Stimulated activated naive B cell treated with anti-CD40 and anti-IgM and Interleukin-4, amounts not matched to agents 10 μg/mL and 1 μg/mL and 100 μg/mL, for 72 hours (primary cell): ENCODE results near the gene MCF2L.

ENCODE experiments used
- ATAC-seq, 2 donors: fragments of 150-1000 bp; cut with Tn5 transposase; replicated peaks; 2 replicates each; pipeline ENCODE4 v1.10.0; 2021; ENCODE audit warnings: moderate library complexity in 1 of 2
- DNase-seq: peaks from one replicate; pipeline ENCODE4 v3.0.0; 2021
- H3K27ac Mint-ChIP-seq: one replicate; pipeline ENCODE4 v1.8.0; 2022; ENCODE audit warnings: mild to moderate bottlenecking, mixed read lengths
- H3K27me3 Mint-ChIP-seq, 2 donors: one replicate each; pipeline ENCODE4 v1.8.0; 2022; ENCODE audit warnings: mixed read lengths in 2 of 2
- H3K36me3 Mint-ChIP-seq, 2 donors: one replicate each; pipeline ENCODE4 v1.8.0; 2022; ENCODE audit warnings: mixed read lengths in 2 of 2, mild to moderate bottlenecking in 1 of 2
- H3K4me1 Mint-ChIP-seq, 2 donors: one replicate each; pipeline ENCODE4 v1.8.0; 2022; ENCODE audit warnings: mixed read lengths in 2 of 2, mild to moderate bottlenecking in 1 of 2
- H3K4me3 Mint-ChIP-seq, 2 donors: one replicate each; pipeline ENCODE4 v1.8.0; 2022; ENCODE audit warnings: mild to moderate bottlenecking in 2 of 2, mixed read lengths in 2 of 2, moderate library complexity in 1 of 2
- H3K9me3 Mint-ChIP-seq, 2 donors: one replicate each; pipeline ENCODE4 v1.8.0; 2022; ENCODE audit warnings: mixed read lengths in 2 of 2, mild to moderate bottlenecking in 1 of 2

Gene MCF2L

DNA sequence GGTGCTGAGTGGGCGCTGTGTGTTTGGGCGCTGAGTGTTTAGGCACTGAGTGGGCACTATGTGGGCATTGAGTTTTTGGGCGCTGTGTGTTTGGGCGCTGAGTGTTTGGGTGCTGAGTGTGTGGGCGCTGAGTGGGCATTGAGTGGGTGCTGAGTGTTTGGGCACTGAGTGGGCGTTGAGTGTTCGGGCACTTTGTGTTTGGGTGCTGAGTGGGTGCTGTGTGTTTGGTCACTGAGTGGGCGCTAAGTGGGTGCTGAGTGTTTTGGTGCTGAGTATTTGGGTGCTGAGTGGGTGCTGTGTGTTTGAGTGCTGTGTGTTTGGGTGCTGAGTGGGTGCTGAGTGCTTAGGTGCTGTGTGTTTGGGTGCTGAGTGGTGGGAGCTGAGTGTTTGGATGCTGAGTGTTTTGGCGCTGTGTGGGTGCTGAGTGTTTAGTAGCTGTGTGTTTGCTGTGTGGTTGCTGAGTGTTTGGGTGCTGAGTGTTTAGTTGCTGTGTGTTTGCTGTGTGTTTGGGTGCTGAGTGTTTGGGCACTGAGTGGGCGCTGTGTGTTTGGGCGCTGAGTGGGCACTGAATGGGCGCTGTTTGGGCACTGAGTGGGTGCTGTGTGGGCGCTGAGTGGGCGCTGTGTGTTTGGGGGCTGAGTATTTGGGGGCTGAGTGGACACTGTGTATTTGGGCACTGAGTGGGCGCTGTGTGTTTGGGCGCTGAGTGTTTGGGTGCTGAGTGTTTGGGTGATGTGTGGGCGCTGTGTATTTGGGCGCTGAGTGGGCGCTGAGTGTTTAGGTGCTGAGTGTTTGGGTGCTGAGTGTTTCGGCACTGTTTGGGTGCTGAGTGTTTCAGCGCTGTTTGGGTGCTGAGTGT lies 89.3 kb downstream of the MCF2L start:
- DNase-seq (no peak), ATAC-seq (no peak)
- Mint-ChIP-seq H3K9me3 (no peaks in the 10 kb centered on the region), H3K4me1 (no peaks in the 10 kb centered on the region), H3K27ac (no peak overlapping the region), H3K4me3 (no peak overlapping the region), H3K27me3 (no peaks in the 10 kb centered on the region), H3K36me3 (peaks cover 3 to 6% of the 10 kb centered on the region in 2 donors)

- no peak overlapping the region for H3K27ac Mint-ChIP-seq
- no peaks in the 10 kb centered on the region for H3K4me1 Mint-ChIP-seq
- no peak overlapping the region for H3K4me3 Mint-ChIP-seq
- H3K27me3 Mint-ChIP-seq: no peaks in the 10 kb centered on the region
- peaks cover 4 to 7% of the 10 kb centered on the region in 2 donors for H3K36me3 Mint-ChIP-seq
- DNase-seq: no peak
- no peaks in the 10 kb centered on the region for H3K9me3 Mint-ChIP-seq
- ATAC-seq: no peak
Measured at GRCh38 chr13:113058988-113059850, 90.2 kb downstream of the MCF2L start.

DNA sequence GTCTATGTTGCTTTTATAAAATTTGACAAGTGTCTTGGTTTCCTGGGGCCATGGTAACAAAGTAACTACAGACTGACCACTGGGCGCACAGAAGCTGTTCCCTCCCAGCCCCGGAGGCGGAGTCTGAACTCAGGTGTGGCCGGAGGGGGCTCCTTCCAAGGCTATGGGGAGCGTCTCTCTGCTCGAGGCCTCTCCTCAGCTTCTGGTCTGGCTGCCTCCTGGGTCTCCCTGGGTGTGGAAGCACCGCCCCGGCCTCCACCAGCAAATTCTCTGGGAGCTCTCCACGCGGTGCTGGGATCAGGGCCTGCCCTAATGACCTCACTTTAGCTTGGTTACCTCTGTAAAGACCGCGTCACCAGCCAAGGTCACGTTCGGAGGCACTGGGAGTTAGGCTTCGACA lies 90.9 kb downstream of the MCF2L start:
- no peaks in the 10 kb centered on the region for H3K9me3 Mint-ChIP-seq
- H3K4me1 Mint-ChIP-seq: no peaks in the 10 kb centered on the region
- no peak overlapping the region for H3K27ac Mint-ChIP-seq
- ATAC-seq (no peak), DNase-seq (no peak)
- H3K4me3 Mint-ChIP-seq: no peak overlapping the region
- H3K27me3 Mint-ChIP-seq: no peaks in the 10 kb centered on the region
- peaks cover 11 to 13% of the 10 kb centered on the region in 2 donors for H3K36me3 Mint-ChIP-seq

GRCh38 chr13:113060557-113061270 lies 91.7 kb downstream of the MCF2L start:
- Mint-ChIP-seq H3K27ac (no peak overlapping the region), H3K36me3 (peaks cover 12 to 16% of the 10 kb centered on the region in 2 donors), H3K27me3 (no peaks in the 10 kb centered on the region), H3K4me1 (no peaks in the 10 kb centered on the region), H3K9me3 (no peaks in the 10 kb centered on the region), H3K4me3 (no peak overlapping the region)
- no peak for ATAC-seq
- DNase-seq: no peak

GRCh38 chr13:113061271-113061625 lies 92.2 kb downstream of the MCF2L start:
- ATAC-seq: no peak
- Mint-ChIP-seq H3K27me3 (no peaks in the 10 kb centered on the region), H3K36me3 (peaks cover 14 to 17% of the 10 kb centered on the region in 2 donors), H3K4me3 (no peak overlapping the region), H3K4me1 (no peaks in the 10 kb centered on the region), H3K27ac (no peak overlapping the region), H3K9me3 (no peaks in the 10 kb centered on the region)
- no peak for DNase-seq

- ATAC-seq: no peak
- Mint-ChIP-seq H3K36me3 (peaks cover 14 to 18% of the 10 kb centered on the region in 2 donors), H3K27ac (no peak overlapping the region), H3K4me1 (no peaks in the 10 kb centered on the region), H3K27me3 (no peaks in the 10 kb centered on the region), H3K4me3 (no peak overlapping the region), H3K9me3 (no peaks in the 10 kb centered on the region)
- no peak for DNase-seq
Measured at GRCh38 chr13:113061796-113062425, 92.9 kb downstream of the MCF2L start.

GRCh38 chr13:113062691-113063090 lies 93.7 kb downstream of the MCF2L start:
- Mint-ChIP-seq H3K36me3 (peaks cover 14 to 21% of the 10 kb centered on the region in 2 donors), H3K4me1 (no peaks in the 10 kb centered on the region), H3K9me3 (no peaks in the 10 kb centered on the region), H3K27ac (no peak overlapping the region), H3K27me3 (no peaks in the 10 kb centered on the region), H3K4me3 (no peak overlapping the region)
- ATAC-seq (no peak), DNase-seq (no peak)

DNA sequence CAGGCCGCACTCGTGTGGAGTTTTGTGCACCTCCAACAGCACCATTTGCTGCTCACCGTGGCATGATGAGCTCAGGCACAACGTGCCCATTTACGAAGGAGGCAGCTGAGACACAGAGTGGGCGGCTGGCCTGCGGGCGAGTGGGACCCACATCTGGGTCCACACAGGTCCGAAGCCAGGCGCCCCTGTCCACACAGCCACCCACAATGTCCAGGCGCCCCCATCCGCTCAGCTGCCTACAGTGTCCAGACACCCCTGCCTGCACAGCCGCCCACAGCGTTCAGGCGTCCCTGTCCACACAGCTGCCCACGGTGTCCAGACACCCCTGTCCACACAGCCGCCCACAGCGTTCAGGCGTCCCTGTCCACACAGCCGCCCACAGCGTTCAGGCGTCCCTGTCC lies 94.1 kb downstream of the MCF2L start:
- Mint-ChIP-seq H3K4me1 (no peaks in the 10 kb centered on the region), H3K9me3 (no peaks in the 10 kb centered on the region), H3K4me3 (no peak overlapping the region), H3K36me3 (peaks cover 14 to 21% of the 10 kb centered on the region in 2 donors), H3K27ac (no peak overlapping the region), H3K27me3 (no peaks in the 10 kb centered on the region)
- DNase-seq (no peak), ATAC-seq (no peak)

DNA sequence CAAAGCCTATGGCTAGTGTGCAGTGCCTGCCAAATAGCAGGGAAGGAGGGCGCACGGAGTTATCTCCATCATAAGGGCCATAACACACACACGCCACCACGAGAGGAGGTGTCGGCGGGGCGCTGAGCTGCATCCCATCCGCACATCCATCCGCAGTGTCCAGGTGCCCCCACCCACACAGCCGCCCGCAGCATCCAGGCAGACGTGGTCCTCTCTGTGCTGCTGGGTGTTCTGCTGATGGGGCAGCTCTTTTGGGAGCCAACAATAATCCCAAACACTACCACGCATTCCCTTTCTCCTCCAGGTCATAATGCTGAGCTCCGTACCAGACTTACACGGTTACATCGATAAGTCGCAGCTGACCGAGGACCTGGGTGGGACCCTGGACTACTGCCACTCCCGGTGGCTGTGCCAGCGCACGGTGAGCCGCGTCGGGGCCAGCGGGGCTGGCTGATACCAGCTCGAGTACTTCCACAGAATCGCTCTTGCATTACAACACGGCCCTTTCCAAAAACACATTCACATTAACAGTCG lies 95.1 kb downstream of the MCF2L start:
- ATAC-seq (no peak), DNase-seq (no peak)
- Mint-ChIP-seq H3K36me3 (peaks cover 14 to 21% of the 10 kb centered on the region in 2 donors), H3K27me3 (no peaks in the 10 kb centered on the region), H3K27ac (no peak overlapping the region), H3K9me3 (no peaks in the 10 kb centered on the region), H3K4me1 (no peaks in the 10 kb centered on the region), H3K4me3 (no peak overlapping the region)

GRCh38 chr13:113064534-113065405 lies 95.8 kb downstream of the MCF2L start:
- no peaks in the 10 kb centered on the region for H3K4me1 Mint-ChIP-seq
- no peaks in the 10 kb centered on the region for H3K9me3 Mint-ChIP-seq
- DNase-seq (no peak), ATAC-seq (no peak)
- H3K4me3 Mint-ChIP-seq: no peak overlapping the region
- no peaks in the 10 kb centered on the region for H3K27me3 Mint-ChIP-seq
- H3K36me3 Mint-ChIP-seq: peaks cover 14 to 18% of the 10 kb centered on the region in 2 donors
- no peak overlapping the region for H3K27ac Mint-ChIP-seq

DNA sequence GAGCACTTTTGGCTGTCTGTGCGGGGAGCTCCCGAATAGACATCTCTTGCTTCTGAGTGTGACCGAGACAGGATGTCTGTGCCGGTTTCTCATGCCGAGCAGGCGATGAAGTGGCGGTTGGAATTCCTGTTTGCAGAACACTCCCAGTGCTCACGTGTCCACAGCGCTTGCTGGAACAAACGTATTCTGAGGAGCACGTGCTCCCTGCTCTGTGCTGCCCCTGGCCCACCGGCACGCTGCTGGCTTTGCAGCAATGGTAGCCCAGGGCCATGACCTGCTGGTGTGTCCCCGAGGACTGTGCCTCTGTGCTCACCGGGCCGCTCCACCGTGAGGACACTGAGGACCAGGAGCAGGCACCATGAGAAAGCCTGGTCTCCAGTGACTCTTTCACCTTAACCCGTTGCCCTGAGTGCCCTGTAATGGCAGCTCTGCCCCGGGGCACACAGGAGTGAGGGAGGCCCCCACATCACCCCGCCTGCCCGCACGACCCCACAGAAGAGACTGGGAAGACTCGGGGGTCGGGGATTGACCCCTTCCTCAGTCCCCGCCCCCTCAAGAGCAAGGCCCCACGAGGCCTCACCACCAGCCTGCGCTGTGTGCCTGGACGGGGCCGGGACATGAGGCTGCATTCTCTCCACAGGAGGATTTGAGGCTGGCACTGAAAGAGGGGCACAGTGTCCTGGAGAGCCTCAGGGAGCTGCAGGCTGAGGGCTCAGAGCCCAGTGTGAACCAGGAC lies 96.6 kb downstream of the MCF2L start:
- Mint-ChIP-seq H3K9me3 (no peaks in the 10 kb centered on the region), H3K27ac (no peak overlapping the region), H3K4me1 (no peaks in the 10 kb centered on the region)

DNA sequence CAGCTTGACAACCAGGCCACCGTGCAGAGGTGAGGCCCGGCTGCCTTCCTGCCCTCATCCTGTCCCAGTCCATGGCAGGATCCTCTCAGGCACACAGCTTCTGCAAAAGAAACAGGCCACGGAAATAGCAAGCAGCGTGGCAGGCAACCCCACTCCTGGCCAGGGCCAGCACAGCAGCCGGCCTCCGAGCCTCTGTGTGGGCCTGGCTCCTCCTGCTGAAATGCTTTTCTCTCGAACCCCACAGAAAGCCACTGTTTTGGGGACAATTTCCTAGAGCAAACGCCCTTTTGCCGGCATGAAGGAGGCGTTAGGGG lies 97.1 kb downstream of the MCF2L start:
- no peak for ATAC-seq
- Mint-ChIP-seq H3K4me3 (no peak overlapping the region), H3K36me3 (peaks cover 19 to 24% of the 10 kb centered on the region in 2 donors), H3K27me3 (no peaks in the 10 kb centered on the region), H3K27ac (no peak overlapping the region), H3K4me1 (no peaks in the 10 kb centered on the region), H3K9me3 (no peaks in the 10 kb centered on the region)
- DNase-seq: no peak

More for the DNA sequence above, 96.6 kb downstream of the MCF2L start:
- DNase-seq (no peak), ATAC-seq (no peak)
- H3K27me3 Mint-ChIP-seq: no peaks in the 10 kb centered on the region
- H3K4me3 Mint-ChIP-seq: no peak overlapping the region
- H3K36me3 Mint-ChIP-seq: peaks cover 15 to 19% of the 10 kb centered on the region in 2 donors

- Mint-ChIP-seq H3K27ac (no peak overlapping the region), H3K9me3 (peaks cover 3 to 4% of the 10 kb centered on the region in 2 donors), H3K27me3 (no peaks in the 10 kb centered on the region), H3K4me1 (no peaks in the 10 kb centered on the region), H3K4me3 (no peak overlapping the region), H3K36me3 (peaks cover 23 to 30% of the 10 kb centered on the region in 2 donors)
- no peak for DNase-seq
- no peak for ATAC-seq
Measured at GRCh38 chr13:113066746-113067145, 97.7 kb downstream of the MCF2L start.
